DOHH2 (cell line): ENCODE measurements around the gene HSF2BP.

Experiments
- H3F3A ChIP-seq: fragments of 200-600 bp; sonication (generic), shearing (Covaris generic); 2 replicates; pipeline ENCODE4 v1.6.0; 2016; ENCODE audit warnings: antibody characterized with exemption, mild to moderate bottlenecking; ENCODE audit not compliant: control insufficient read depth, insufficient read depth
- H3K27ac ChIP-seq: fragments of 200-600 bp; sonication (generic); 2 replicates; pipeline ENCODE4 v1.5.1; 2014; ENCODE audit warnings: low read depth, mild to moderate bottlenecking, low read length, moderate library complexity
- H3K27me3 ChIP-seq: fragments of 200-600 bp; sonication (generic); 2 replicates; pipeline ENCODE4 v1.6.1; 2014; ENCODE audit warnings: mild to moderate bottlenecking, low read length, mixed read lengths; ENCODE audit not compliant: control insufficient read depth
- H3K36me3 ChIP-seq: fragments of 200-600 bp; sonication (generic); 2 replicates; pipeline ENCODE4 v1.6.1; 2014; ENCODE audit warnings: mild to moderate bottlenecking, low read length, moderate library complexity, mixed read lengths; ENCODE audit not compliant: control insufficient read depth
- H3K4me1 ChIP-seq: fragments of 200-600 bp; sonication (generic); 2 replicates; pipeline ENCODE4 v1.6.1; 2014; ENCODE audit warnings: mild to moderate bottlenecking, low read length, mixed read lengths; ENCODE audit not compliant: control insufficient read depth
- H3K4me2 ChIP-seq: fragments of 200-600 bp; sonication (generic); 2 replicates; pipeline ENCODE4 v1.6.0; 2014; ENCODE audit warnings: mild to moderate bottlenecking, low read length, moderate library complexity
- H3K4me3 ChIP-seq: fragments of 200-600 bp; sonication (generic); 2 replicates; pipeline ENCODE4 v1.5.1; 2014; ENCODE audit warnings: mild to moderate bottlenecking, low read length, mixed read lengths
- H3K79me2 ChIP-seq: fragments of 200-600 bp; sonication (generic); 2 replicates; pipeline ENCODE4 v1.6.1; 2014; ENCODE audit warnings: mild to moderate bottlenecking, low read length, mixed read lengths; ENCODE audit not compliant: control insufficient read depth
- H3K9me2 ChIP-seq: fragments of 200-600 bp; sonication (generic); replicated peaks from 2 replicates; pipeline ENCODE4 v1.6.1; 2014; ENCODE audit warnings: mild to moderate bottlenecking, low read length, mixed read lengths; ENCODE audit not compliant: control insufficient read depth
- H3K9me3 ChIP-seq: fragments of 200-600 bp; sonication (generic); 2 replicates; pipeline ENCODE4 v1.6.1; 2014; ENCODE audit warnings: antibody characterized with exemption, low read length, mixed read lengths; ENCODE audit not compliant: control insufficient read depth, insufficient read depth
- H4K20me1 ChIP-seq: fragments of 200-600 bp; sonication (generic); 2 replicates; pipeline ENCODE4 v1.6.0; 2014; ENCODE audit warnings: low read depth, mild to moderate bottlenecking, antibody characterized with exemption, low read length, moderate library complexity; ENCODE audit not compliant: control insufficient read depth, insufficient read depth
- EZH2phosphoT487 ChIP-seq: fragments of 200-600 bp; sonication (generic); IDR thresholded peaks from 2 replicates; pipeline ENCODE4 v1.6.1; 2017; ENCODE audit warnings: borderline replicate concordance, mild to moderate bottlenecking, antibody characterized with exemption, low read length, moderate library complexity, mixed read lengths
- TF ChIP-seq, protein P1 (sequence below): fragments of 200-600 bp; sonication (generic); IDR thresholded peaks from one replicate; pipeline ENCODE4 v1.5.1; 2014; ENCODE audit warnings: antibody characterized with exemption, mild to moderate bottlenecking, low read depth, low read length; ENCODE audit not compliant: poor library complexity, severe bottlenecking

Gene HSF2BP

DNA sequence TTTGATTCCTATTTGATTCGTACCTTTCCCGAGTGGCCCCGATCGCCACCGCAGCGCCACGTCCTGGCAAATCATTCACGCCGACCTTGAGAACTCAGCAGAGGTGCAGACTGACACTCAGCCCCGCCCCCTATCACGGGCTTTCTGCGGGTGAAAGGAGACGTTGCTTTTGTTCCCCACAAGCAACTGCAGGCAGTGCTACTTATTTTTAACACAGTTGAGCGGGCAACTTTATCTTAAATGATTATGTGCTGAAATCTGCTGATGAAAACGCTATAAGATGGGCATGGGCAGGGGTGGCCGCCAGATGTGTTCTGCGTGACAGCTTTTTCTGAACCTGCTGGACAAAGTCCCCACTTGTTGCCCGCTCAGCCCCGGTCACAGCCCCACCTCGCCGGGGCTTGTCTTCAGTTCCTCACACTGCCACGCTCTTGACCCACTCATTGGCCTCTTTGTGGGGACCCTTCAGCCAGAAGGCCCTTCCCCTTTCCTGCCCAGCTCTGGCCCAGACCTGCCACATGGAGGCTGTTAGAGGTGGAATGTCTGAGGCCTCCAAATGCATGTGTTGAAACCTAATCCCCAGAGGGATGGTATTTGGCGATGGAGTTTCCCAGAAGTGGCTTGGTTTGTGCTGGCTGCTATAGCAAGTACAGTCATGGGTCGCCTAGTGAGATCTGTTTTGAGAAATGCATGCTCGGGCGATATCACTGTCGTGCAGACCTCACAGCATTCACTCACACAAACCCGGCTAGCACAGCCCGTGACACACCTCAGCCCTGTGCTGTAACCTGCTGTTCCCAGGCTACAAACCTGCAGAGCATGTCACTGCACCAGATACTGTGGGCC is 44.0 kb upstream of the HSF2BP start:
- Histone ChIP-seq H3K4me3 (no peak overlapping the region), H3K4me2 (no peak overlapping the region), H3K36me3 (no peaks in the 10 kb centered on the region), H4K20me1 (no peaks in the 10 kb centered on the region), H3K9me3 (no peaks in the 10 kb centered on the region), H3K9me2 (no peaks in the 10 kb centered on the region), H3K79me2 (no peaks in the 10 kb centered on the region), H3F3A (no peaks in the 10 kb centered on the region), H3K4me1 (no peaks in the 10 kb centered on the region), H3K27me3 (peaks cover 9% of the 10 kb centered on the region; the same call in 1 of the 2 replicates), H3K27ac (no peak overlapping the region)
- TF ChIP-seq EZH2phosphoT487: no peak

DNA sequence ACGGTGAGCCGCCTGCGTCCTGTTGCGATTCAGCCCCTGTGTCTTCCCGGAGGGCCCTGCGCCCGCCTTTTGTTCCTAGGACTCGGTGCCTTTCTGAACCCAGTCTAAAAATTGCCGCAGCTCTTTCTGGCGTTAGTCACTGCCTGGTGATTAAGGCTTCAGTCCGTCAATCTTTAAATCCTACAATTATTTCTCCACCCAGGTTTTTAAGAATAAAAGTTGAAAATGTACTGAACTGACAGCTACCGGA is 43.4 kb upstream of the HSF2BP start:
- Histone ChIP-seq H3K9me2 (no peaks in the 10 kb centered on the region), H3K4me1 (no peaks in the 10 kb centered on the region), H3K27me3 (peaks cover 9% of the 10 kb centered on the region; the same call in 1 of the 2 replicates), H4K20me1 (no peaks in the 10 kb centered on the region), H3F3A (peaks cover 2% of the 10 kb centered on the region), H3K79me2 (no peaks in the 10 kb centered on the region), H3K4me3 (no peak overlapping the region), H3K27ac (no peak overlapping the region), H3K4me2 (no peak overlapping the region), H3K36me3 (no peaks in the 10 kb centered on the region), H3K9me3 (no peaks in the 10 kb centered on the region)
- TF ChIP-seq, protein P1, sequence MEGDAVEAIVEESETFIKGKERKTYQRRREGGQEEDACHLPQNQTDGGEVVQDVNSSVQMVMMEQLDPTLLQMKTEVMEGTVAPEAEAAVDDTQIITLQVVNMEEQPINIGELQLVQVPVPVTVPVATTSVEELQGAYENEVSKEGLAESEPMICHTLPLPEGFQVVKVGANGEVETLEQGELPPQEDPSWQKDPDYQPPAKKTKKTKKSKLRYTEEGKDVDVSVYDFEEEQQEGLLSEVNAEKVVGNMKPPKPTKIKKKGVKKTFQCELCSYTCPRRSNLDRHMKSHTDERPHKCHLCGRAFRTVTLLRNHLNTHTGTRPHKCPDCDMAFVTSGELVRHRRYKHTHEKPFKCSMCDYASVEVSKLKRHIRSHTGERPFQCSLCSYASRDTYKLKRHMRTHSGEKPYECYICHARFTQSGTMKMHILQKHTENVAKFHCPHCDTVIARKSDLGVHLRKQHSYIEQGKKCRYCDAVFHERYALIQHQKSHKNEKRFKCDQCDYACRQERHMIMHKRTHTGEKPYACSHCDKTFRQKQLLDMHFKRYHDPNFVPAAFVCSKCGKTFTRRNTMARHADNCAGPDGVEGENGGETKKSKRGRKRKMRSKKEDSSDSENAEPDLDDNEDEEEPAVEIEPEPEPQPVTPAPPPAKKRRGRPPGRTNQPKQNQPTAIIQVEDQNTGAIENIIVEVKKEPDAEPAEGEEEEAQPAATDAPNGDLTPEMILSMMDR: no peak
- TF ChIP-seq EZH2phosphoT487: no peak

DNA sequence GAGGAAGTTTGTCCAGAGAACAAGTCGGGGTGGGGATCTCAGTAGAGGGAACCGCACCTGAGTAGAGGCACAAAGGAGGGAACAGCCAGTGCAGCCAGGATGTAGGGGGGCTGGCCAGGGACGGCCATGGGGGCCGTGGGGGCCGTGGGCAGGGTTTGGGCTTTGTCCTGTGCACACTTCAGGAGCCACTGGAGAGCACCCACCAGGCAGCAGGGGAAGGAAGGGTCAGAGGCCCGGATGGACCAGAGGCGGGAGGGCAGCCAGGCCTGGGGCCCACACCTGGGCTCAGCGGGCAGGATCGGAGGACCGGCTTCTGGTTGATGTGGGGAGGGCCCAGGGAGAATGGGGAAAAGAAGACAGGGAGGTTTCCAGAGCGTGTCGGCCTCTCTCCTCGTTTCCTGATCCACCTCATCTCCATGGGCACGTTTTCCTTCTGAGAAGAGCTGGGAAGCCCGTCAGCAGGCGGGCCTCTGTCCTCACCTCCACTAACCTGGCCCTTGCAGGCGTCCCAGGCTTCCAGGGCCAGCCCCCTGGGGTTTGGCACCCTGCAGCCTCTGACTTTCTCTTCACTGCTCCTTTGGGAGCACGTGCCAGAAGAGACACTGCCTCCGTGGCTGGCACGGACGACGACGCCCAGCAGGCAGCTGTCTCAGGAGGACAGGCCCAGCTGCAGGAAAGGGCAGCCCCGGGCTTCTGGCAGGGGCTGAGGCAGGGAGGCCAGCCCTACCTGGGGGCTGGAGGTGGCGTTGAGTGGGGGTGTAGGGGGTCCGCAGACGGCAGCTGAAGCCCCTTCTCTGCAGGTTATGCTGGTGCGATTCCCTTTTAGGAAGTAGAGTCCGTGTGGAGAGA is 42.9 kb upstream of the HSF2BP start:
- Histone ChIP-seq H3F3A (peaks cover 6% of the 10 kb centered on the region), H3K9me3 (no peaks in the 10 kb centered on the region), H4K20me1 (no peaks in the 10 kb centered on the region), H3K27me3 (peaks cover 9% of the 10 kb centered on the region; the same call in 1 of the 2 replicates), H3K9me2 (no peaks in the 10 kb centered on the region), H3K79me2 (no peaks in the 10 kb centered on the region), H3K4me2 (no peak overlapping the region), H3K4me1 (no peaks in the 10 kb centered on the region), H3K4me3 (no peak overlapping the region), H3K27ac (no peak overlapping the region), H3K36me3 (no peaks in the 10 kb centered on the region)
- TF ChIP-seq EZH2phosphoT487: no peak
- TF ChIP-seq, protein P1: no peak
